Tibial nerve (tissue), 4 donors: ENCODE measurements around the gene PRKCE. TPM values are rescaled to one million over a fixed set of nuclear protein-coding genes. Genes with fewer than 3 reads are reported as not detected.

Experiments used
- DNase-seq, 2 donors: peaks; one replicate each; pipeline ENCODE4 v3.0.0-alpha.2; 2019; ENCODE audit warnings: low spot score in 2 of 2
- H3K27ac ChIP-seq, 4 donors: fragments of 200-600 bp; sonication (generic) in 3 of 4; one replicate each; pipeline ENCODE4 v1.5.1; 2017 to 2019; ENCODE audit warnings: mild to moderate bottlenecking in 1 of 4
- H3K27me3 ChIP-seq, 2 donors: fragments of 200-600 bp; sonication (generic) in 1 of 2; one replicate each; pipeline versions ENCODE4 v1.5.1 to v1.6.0; 2017 to 2019
- H3K36me3 ChIP-seq, 3 donors: fragments of 200-600 bp; sonication (generic); one replicate each; pipeline ENCODE4 v1.5.1; 2018 to 2019
- H3K4me1 ChIP-seq, 4 donors: fragments of 200-600 bp; sonication (generic) in 3 of 4; one replicate each; pipeline ENCODE4 v1.5.1; 2017 to 2019
- H3K4me3 ChIP-seq, 4 donors: fragments of 200-600 bp; sonication (generic) in 3 of 4; one replicate each; pipeline ENCODE4 v1.5.1; 2017 to 2019; ENCODE audit warnings: mild to moderate bottlenecking in 1 of 4, moderate library complexity in 1 of 4
- H3K9me3 ChIP-seq, 4 donors: fragments of 200-600 bp; sonication (generic) in 3 of 4; one replicate each; pipeline ENCODE4 v1.5.1; 2017 to 2019
- CTCF ChIP-seq, 5 experiments: fragments of 200-600 bp in 3 of 5; fragments of 450-650 bp in 2 of 5; sonication (generic) in 3 of 5; IDR thresholded peaks; one replicate each; pipeline ENCODE4 v1.5.1; 2016 to 2019; ENCODE audit warnings: antibody characterized with exemption in 5 of 5, mild to moderate bottlenecking in 3 of 5, moderate library complexity in 2 of 5
- EP300 ChIP-seq, 2 donors: sonication (generic); formaldehyde crosslinking; IDR thresholded peaks; one replicate each; pipeline ENCODE4 v1.6.1; 2017; ENCODE audit warnings: antibody characterized with exemption in 2 of 2, mild to moderate bottlenecking in 1 of 2
- POLR2A ChIP-seq, 2 donors: fragments of 450-650 bp; IDR thresholded peaks; one replicate each; pipeline ENCODE4 v1.6.1; 2017; ENCODE audit warnings: antibody characterized with exemption in 2 of 2, mild to moderate bottlenecking in 2 of 2, moderate library complexity in 2 of 2
- WGBS, 2 donors: methylation state at CpG; one replicate each; pipeline ENCODE4 v1.1.5; 2018; 5-methylcytosine and 5-hydroxymethylcytosine counted together
- total RNA-seq, 4 donors: library from RNA; depleted of rRNA; stranded (reverse); fragments of >200 nt; gene quantifications; one replicate each; pipeline ENCODE4 v1.1.0, GENCODE V29; 2016

The PRKCE gene
- total RNA-seq, 4 donors from 2014 or later: 14.4 to 22.4 (median 17.9) TPM

- no peaks in the 10 kb centered on the region for H3K9me3 ChIP-seq
- H3K27me3 ChIP-seq: no peaks in the 10 kb centered on the region
- no peak overlapping the region for H3K27ac ChIP-seq
- no peak for DNase-seq
- H3K36me3 ChIP-seq: peaks cover 0 to 21% (median 0%) of the 10 kb centered on the region in 3 donors
- no peaks in the 10 kb centered on the region for H3K4me1 ChIP-seq
- H3K4me3 ChIP-seq: no peak overlapping the region
- TF ChIP-seq CTCF (IDR thresholded peaks at IDR 0.05) (no peak), POLR2A (IDR thresholded peaks at IDR 0.05) (no peak), EP300 (IDR thresholded peaks at IDR 0.05) (no peak)
- WGBS, 2 donors: 81% methylated on average over 5 of the region's 5 CpGs
Observed at GRCh38 chr2:46024146-46024779, 372.8 kb downstream of the PRKCE start.

- Histone ChIP-seq H3K4me3 (no peak overlapping the region), H3K9me3 (no peaks in the 10 kb centered on the region), H3K27ac (no peak overlapping the region), H3K4me1 (peaks cover 0 to 5% (median 0%) of the 10 kb centered on the region in 4 donors), H3K27me3 (no peaks in the 10 kb centered on the region), H3K36me3 (peaks cover 0 to 21% (median 0%) of the 10 kb centered on the region in 3 donors)
- DNase-seq: no peak
- WGBS, 2 donors: 63 to 66% methylated on average over 6 of the region's 6 CpGs
- no peak for TF ChIP-seq EP300 (IDR thresholded peaks at IDR 0.05)
- TF ChIP-seq POLR2A (IDR thresholded peaks at IDR 0.05): no peak
- TF ChIP-seq CTCF (IDR thresholded peaks at IDR 0.05): no peak
Observed at GRCh38 chr2:46025081-46025480, 373.6 kb downstream of the PRKCE start.

GRCh38 chr2:46025676-46026075, 374.2 kb downstream of the PRKCE start:
- Histone ChIP-seq H3K4me1 (peaks cover 0 to 8% (median 0%) of the 10 kb centered on the region in 4 donors), H3K27me3 (no peaks in the 10 kb centered on the region), H3K4me3 (no peak overlapping the region), H3K36me3 (peaks cover 0 to 21% (median 0%) of the 10 kb centered on the region in 3 donors), H3K9me3 (no peaks in the 10 kb centered on the region), H3K27ac (no peak overlapping the region)
- WGBS, 2 donors: 88 to 92% methylated on average over 1 of the region's 1 CpG
- DNase-seq: no peak
- TF ChIP-seq POLR2A (IDR thresholded peaks at IDR 0.05) (no peak), EP300 (IDR thresholded peaks at IDR 0.05) (no peak), CTCF (IDR thresholded peaks at IDR 0.05) (no peak)

- H3K4me3 ChIP-seq: no peak overlapping the region
- H3K36me3 ChIP-seq: peaks cover 0 to 21% (median 0%) of the 10 kb centered on the region in 3 donors
- H3K27ac ChIP-seq: no peak overlapping the region
- 88 to 89% methylated on average over 1 of the region's 1 CpG for WGBS, 2 donors
- TF ChIP-seq POLR2A (IDR thresholded peaks at IDR 0.05): no peak
- no peak for TF ChIP-seq CTCF (IDR thresholded peaks at IDR 0.05)
- no peak for TF ChIP-seq EP300 (IDR thresholded peaks at IDR 0.05)
- DNase-seq: no peak
- no peaks in the 10 kb centered on the region for H3K27me3 ChIP-seq
- no peaks in the 10 kb centered on the region for H3K9me3 ChIP-seq
- H3K4me1 ChIP-seq: peaks cover 0 to 16% (median 3%) of the 10 kb centered on the region in 4 donors
Observed at GRCh38 chr2:46026431-46026830, 375.0 kb downstream of the PRKCE start.

- peaks cover 0 to 21% (median 4%) of the 10 kb centered on the region in 4 donors for H3K4me1 ChIP-seq
- no peaks in the 10 kb centered on the region for H3K27me3 ChIP-seq
- no peak for TF ChIP-seq CTCF (IDR thresholded peaks at IDR 0.05)
- no peak for TF ChIP-seq POLR2A (IDR thresholded peaks at IDR 0.05)
- TF ChIP-seq EP300 (IDR thresholded peaks at IDR 0.05): no peak
Observed at GRCh38 chr2:46029332-46029811, 377.9 kb downstream of the PRKCE start.

More at GRCh38 chr2:46029332-46029811, 377.9 kb downstream of the PRKCE start:
- DNase-seq: no peak
- Histone ChIP-seq H3K27ac (no peak overlapping the region), H3K4me3 (no peak overlapping the region), H3K9me3 (no peaks in the 10 kb centered on the region), H3K36me3 (peaks cover 0 to 17% (median 0%) of the 10 kb centered on the region in 3 donors)
- 54 to 61% methylated on average over 5 of the region's 5 CpGs for WGBS, 2 donors
